GM19455 (cell line): ENCODE measurements around the gene F11R.
"Not testable (repeated sequence)": the region's sequence is repeated elsewhere in the genome, so short reads cannot be mapped to it uniquely, and the experiment has no call there.

Source experiments
- ATAC-seq: cut with Tn5 transposase; IDR thresholded peaks from one replicate; pipeline ENCODE4 v1.9.1; 2021; ENCODE audit not compliant: unreplicated experiment

F11R gene

GRCh38 chr1:161016683-161017082 lies 4.3 kb downstream of the F11R start:
- not testable (repeated sequence) for ATAC-seq

DNA sequence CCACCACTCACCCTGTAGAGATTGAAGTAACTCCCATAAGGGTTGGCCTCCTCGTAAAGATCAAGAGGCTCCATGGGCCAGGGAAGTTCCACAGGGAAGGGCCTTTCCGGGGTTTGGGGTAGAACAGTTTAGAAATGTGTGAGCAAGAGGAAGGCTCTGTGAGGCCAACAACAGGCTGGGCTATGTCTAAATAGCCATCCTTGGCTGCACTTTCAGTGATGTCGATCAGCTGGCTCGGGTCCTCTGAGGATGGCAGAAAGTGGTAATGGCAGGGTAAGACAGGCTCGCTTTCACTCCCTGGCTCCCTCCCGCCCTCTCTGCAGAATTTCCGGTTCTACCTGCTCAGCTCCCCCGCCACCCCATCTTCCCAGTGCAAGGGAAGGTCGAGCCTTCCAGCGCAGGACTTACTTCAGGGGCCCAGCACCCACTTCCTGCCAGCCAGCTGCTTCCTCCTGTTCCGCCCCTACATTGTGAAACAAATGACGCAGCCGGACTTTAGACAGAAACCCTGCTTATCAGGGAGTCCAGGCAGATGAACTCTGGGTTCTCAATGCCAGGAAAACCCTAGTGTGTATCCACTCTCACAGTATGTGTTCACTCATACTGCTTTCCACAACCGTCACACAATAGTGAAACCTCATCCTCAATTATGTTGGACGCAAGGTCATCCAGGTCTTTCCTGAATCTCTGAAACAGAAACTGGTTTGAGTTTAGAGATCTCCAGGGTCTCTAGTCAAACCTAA lies 7.3 kb downstream of the F11R start:
- peak; percentile 79 for ATAC-seq

DNA sequence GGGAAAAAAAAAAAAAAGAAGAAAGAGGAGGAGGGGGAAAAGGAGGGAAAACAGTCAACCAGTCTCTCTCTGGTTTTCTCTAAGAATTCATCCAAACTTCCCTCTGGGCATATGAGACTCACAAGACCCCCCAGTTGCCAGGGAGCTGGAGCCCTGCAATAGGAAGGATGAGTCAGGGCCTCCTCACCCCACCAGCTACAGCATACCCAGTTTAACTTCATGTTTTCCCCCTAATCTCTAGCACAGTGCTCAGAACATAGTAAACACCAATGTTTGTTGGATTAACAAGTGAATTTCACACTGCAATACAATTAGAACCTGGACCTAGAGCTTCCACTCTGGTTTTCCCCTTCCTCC lies 7.8 kb downstream of the F11R start:
- ATAC-seq: no peak

DNA sequence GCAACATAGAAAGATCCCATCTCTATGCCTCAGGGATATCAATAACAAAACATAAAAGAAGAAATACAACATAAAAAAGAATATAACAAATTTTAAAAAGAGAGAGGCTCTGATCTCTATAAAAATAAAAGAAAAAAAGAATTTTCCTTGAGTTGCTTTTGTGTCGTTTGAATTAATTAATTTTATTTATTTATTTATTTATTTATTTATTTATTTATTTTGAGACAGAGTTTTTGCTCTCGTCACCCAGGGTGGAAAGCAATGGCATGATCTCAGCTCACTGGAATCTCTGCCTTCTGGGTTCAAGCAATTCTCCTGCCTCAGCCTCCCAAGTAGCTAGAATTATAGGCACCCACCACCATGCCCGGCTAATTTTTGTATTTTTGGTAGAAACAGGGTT lies 8.5 kb downstream of the F11R start:
- no peak for ATAC-seq

GRCh38 chr1:161009602-161010211 lies 11.2 kb downstream of the F11R start:
- ATAC-seq: no peak

DNA sequence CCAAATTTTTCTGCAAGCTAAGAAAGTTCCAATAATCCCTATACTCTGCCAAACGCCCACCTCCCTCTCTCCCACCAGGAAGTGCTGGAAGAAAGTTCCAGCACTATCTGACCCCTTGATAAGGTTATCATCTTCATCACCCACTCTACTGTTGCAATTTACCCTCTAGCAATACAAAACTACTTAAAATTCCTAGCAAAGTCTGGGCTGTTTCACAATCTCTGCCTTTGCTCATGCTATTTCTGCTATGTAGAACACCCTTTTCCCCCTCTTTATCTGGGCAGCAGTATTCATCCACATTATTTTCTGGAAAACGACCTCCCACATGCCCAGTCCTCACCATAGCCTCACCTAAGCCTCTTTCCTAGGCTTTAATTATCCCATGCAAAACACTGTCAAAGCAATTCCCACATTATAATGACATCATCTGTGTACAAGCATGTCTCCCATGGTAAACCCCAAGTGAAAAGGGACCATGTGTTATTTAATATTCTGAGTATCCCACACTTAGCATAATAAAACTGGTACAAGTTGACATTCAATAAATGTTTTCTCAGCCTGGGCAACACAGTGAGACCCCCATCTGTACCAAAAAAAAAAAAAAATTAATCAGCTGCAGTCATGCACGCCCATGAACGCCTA lies 12.0 kb downstream of the F11R start:
- no peak for ATAC-seq

DNA sequence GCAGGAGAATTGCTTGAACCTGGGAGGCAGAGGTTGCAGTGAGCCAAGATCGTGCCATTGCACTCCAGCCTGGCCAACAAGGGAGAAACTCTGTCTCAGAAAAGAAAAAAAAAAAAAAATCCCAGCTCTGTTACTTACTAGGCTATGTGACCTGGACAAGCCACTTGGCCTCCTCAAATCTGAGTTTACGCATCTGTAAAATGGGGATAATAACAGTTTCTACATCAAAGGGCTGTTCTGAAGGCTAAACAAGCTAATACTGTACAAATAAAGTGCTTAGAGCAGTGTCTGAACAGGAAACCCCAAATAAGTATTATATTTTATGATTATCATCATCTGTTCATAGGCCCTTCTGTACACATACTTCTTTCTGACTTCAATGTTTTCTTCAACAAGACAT lies 13.6 kb downstream of the F11R start:
- no peak for ATAC-seq

GRCh38 chr1:161006563-161006962 lies 14.4 kb downstream of the F11R start:
- ATAC-seq: no peak

GRCh38 chr1:161001525-161001924 lies 19.4 kb downstream of the F11R start:
- ATAC-seq: no peak

- no peak for ATAC-seq
Observed at GRCh38 chr1:161000736-161001480, 20.0 kb downstream of the F11R start.

GRCh38 chr1:160999376-160999775 lies 21.6 kb downstream of the F11R start:
- ATAC-seq: no peak

DNA sequence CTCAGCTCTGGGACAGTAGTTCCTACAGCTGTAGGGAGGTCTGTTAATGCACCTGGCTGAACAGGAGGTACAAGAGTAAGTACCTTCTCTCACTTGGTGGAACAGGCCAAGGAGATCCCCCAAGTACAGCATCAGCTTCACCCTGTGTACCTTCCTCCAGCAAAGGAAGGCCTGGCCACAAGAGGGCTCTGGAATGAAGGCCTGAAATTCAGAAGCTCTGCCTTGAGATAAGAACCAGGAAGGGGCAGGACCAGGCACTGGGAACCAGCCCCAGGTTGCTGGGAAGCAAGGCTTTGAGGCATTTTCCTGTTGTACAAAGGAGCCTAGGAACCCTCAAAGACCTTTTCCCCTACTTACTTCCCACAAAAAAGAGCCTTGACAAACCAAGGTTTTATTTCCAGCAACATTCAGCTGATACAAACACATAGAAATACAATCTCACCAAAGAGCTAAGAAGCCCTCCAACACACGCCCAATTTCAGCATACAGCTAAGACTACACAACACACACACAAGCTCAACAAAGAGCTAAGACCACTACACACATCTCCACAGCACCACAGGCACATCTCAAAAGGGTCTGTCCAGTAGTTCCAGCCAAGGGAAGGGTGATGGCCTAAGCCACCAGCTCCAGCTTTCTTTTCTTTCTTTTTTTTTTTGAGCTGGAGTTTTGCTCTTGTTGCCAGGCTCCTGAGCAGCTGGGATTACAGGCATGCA lies 23.5 kb downstream of the F11R start:
- no peak for ATAC-seq

- no peak for ATAC-seq
Observed at GRCh38 chr1:160996178-160996577, 24.8 kb downstream of the F11R start.

DNA sequence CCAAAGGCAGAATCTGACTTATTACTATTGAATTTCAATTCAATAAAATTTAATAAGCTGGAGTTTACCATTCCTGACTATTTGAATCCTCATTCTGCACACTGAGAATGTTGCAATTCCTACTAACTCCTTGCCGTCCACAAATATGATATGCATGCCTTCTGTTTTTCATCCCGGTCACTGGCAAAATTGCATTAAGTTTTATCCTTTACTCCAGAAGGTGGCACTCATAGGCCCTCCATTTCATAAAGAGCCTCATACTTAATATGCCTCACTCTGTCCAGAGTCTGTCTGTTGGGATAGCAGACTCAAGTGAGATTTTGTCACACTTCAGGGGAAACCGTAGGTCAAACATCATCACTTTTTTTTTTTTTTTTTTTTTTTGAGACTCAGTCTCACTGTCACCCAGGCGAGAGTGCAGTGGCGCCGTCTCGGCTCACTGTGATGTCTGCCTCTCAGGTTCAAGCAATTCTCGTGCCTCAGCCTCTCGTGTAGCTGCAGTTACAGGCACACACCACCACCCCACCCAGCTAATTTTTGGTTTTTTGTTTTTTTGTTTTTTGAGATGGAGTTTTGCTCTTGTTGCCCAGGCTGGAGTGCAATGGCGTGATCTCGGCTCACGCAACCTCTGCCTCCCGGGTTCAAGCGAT lies 27.3 kb downstream of the F11R start:
- no peak for ATAC-seq

GRCh38 chr1:160992036-160992435 lies 28.9 kb downstream of the F11R start:
- ATAC-seq: not testable (repeated sequence)

DNA sequence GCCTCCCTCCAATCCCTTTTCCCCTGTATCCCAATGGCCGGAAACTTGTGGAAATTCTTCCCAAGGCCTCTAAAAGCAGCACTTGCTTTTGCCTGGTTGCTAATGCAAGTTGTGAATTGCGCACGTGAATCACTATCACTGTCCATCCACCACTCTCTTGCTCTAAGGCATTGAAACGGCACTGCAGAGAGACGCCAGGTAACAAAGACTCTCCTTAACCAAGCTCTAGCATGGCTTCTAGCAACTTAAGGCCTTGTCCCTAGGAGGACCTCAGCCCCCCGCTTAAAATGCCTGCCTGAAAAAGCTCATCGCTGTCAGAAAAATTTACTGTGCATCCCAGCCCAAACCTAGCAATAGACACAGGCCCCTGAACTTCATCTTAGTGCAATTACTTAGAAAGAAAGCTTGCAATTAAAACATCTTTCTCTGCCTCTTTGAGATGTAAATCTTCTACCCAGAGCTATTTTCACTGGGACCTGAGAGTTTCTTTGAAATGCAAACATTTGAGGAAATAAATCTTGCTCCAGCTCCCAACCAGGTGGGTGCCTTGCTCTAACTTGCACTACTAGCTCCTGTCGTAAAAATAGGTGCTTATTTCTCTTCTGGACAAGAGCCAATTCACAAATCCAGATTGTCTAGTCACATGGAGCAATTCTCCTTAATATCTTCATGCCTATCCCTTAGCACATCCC lies 33.4 kb downstream of the F11R start:
- ATAC-seq: no peak

DNA sequence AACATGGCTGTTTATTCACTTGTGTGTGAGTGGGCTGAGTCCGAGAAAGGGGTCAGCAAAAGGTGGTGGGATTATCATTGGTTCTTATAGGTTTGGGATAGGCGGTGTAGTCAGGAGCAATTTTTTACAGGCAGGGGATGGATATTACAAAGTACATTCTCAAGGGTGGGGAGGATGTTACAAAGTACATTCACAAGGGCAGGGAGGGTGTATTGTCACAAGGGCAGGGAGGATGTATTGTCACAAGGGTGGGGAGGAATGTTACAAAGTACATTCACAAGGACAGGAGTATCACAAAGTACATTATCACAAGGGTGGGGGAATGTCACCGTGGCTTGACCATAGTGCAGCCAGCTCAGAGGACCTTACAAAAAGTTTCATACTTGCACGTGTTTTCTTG lies 35.2 kb downstream of the F11R start:
- no peak for ATAC-seq

GRCh38 chr1:160981584-160982411 lies 39.2 kb downstream of the F11R start:
- ATAC-seq: no peak

DNA sequence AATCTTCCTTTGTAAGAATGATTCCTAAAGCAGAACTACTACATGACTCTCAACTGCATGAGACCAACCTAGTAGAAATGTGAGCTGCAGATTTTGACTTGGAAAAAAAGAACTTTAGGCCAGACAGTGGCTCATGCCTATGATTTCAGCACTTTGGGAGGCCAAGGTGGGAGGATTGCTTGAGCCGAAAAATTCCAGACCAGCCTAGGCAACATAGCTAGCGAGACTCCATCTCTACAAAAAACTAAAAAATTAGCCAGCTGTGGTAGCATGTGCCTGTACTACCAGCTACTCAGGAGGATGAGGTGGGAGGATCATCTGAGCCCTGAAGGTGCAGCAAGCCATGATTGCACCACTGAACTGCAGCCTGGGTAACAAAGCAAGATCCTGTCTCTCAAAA lies 41.7 kb downstream of the F11R start:
- ATAC-seq: no peak
